ENCODE measurements around the gene EIPR1.

EIPR1 gene

GRCh38 chr2:3355951-3356569, 21.6 kb downstream of the EIPR1 start:
- DNase-seq, result no peak

GRCh38 chr2:3354986-3355385, 22.6 kb downstream of the EIPR1 start:
- no peak for DNase-seq

- no peak for DNase-seq
Measured at GRCh38 chr2:3349211-3349693, 28.4 kb downstream of the EIPR1 start.

- DNase-seq, result no peak
Measured at GRCh38 chr2:3348767-3349166, 28.9 kb downstream of the EIPR1 start.

GRCh38 chr2:3345621-3346020, 32.0 kb downstream of the EIPR1 start:
- no peak for DNase-seq

GRCh38 chr2:3344897-3345296, 32.7 kb downstream of the EIPR1 start:
- DNase-seq, result no peak

GRCh38 chr2:3343012-3343411, 34.6 kb downstream of the EIPR1 start:
- DNase-seq, result no peak

GRCh38 chr2:3342324-3342723, 35.3 kb downstream of the EIPR1 start:
- no peak for DNase-seq

- DNase-seq, result no peak
Measured at GRCh38 chr2:3341336-3341735, 36.3 kb downstream of the EIPR1 start.

- DNase-seq, result no peak
Measured at GRCh38 chr2:3340144-3340543, 37.5 kb downstream of the EIPR1 start.

GRCh38 chr2:3338340-3338739, 39.3 kb downstream of the EIPR1 start:
- no peak for DNase-seq

GRCh38 chr2:3336844-3337243, 40.8 kb downstream of the EIPR1 start:
- DNase-seq, result no peak

GRCh38 chr2:3334392-3335345, 42.9 kb downstream of the EIPR1 start:
- no peak for DNase-seq

- no peak for DNase-seq
Measured at GRCh38 chr2:3332133-3332532, 45.5 kb downstream of the EIPR1 start.

- DNase-seq, result no peak
Measured at GRCh38 chr2:3329491-3329890, 48.1 kb downstream of the EIPR1 start.

- DNase-seq, result no peak
Measured at GRCh38 chr2:3326871-3327270, 50.7 kb downstream of the EIPR1 start.

GRCh38 chr2:3326182-3326537, 51.5 kb downstream of the EIPR1 start:
- DNase-seq, result no peak

- no peak for DNase-seq
Measured at GRCh38 chr2:3325458-3326181, 52.0 kb downstream of the EIPR1 start.

GRCh38 chr2:3324404-3325281, 53.0 kb downstream of the EIPR1 start:
- no peak for DNase-seq

GRCh38 chr2:3324036-3324386, 53.6 kb downstream of the EIPR1 start:
- DNase-seq, result no peak

- DNase-seq, result no peak
Measured at GRCh38 chr2:3323360-3324035, 54.1 kb downstream of the EIPR1 start.

Measured in NCI-H1105 treated with DMSO at 0.1 percent for 48 hours (cell line).